Stimulated activated CD8-positive, alpha-beta memory T cell treated with anti-CD3 and anti-CD28 coated beads, Interleukin-7, amount 100 ng/mL, for 24 hours (primary cell): ENCODE results near the gene ATRAID.
A peak's percentile ranks its signal among the peaks of the same experiment; 100 is the strongest.
"Not testable (repeated sequence)": the region's sequence is repeated elsewhere in the genome, so short reads cannot be mapped to it uniquely, and the experiment has no call there.

ENCODE experiments used
- DNase-seq: peaks from one replicate; pipeline ENCODE4 v3.0.0-alpha.2; 2020; ENCODE audit warnings: low read depth

The ATRAID gene

GRCh38 chr2:27194538-27195354, 17.1 kb upstream of the ATRAID start:
- DNase-seq: no peak

- not testable (repeated sequence) for DNase-seq
Observed at GRCh38 chr2:27195799-27196198, 16.0 kb upstream of the ATRAID start.

- DNase-seq: not testable (repeated sequence)
Observed at GRCh38 chr2:27198068-27198467, 13.8 kb upstream of the ATRAID start.

GRCh38 chr2:27198627-27199026, 13.2 kb upstream of the ATRAID start:
- no peak for DNase-seq

GRCh38 chr2:27199241-27199640, 12.6 kb upstream of the ATRAID start:
- no peak for DNase-seq

DNA sequence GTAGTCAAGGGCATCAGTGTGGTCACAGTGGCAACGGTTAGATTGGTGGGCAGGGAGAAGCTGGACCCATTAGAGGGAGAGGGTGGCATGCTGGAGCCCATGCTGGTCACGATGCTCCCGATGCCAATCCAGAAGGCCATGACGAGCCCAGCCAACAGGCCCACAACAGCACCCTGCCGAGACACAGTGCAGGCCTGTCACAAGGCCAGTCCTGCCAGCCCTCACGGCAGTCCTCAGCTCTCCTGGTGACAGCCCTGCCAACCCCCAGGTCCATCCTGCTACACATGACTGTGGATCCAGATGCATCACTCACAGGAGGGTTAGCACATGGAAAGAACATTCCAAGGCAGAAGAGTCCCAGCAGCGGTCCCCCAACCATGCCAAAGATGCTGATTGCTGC, 10.2 kb upstream of the ATRAID start:
- no peak for DNase-seq

- DNase-seq: no peak
Observed at GRCh38 chr2:27202854-27203253, 9.0 kb upstream of the ATRAID start.

DNA sequence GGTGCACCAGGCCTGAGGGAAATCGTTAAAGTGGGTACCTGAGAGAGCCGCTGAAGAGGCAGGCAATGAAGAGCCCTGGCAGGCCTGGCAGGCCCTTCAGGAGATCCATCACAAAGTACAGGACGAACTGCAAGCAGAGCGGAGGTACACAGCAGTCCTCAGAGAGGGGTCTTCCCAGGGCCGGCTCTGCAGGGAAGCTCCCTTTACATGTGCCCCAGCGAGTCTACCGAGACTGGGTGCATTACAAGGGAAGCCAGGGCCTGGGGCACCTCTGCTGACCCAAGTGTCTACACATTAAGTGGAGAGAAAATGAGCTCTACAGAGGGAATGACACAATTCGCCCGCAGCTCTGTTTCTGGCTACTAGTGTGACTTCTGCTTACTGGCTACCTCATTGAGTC, 8.1 kb upstream of the ATRAID start:
- DNase-seq: no peak

- DNase-seq: no peak
Observed at GRCh38 chr2:27204566-27204965, 7.3 kb upstream of the ATRAID start.

DNA sequence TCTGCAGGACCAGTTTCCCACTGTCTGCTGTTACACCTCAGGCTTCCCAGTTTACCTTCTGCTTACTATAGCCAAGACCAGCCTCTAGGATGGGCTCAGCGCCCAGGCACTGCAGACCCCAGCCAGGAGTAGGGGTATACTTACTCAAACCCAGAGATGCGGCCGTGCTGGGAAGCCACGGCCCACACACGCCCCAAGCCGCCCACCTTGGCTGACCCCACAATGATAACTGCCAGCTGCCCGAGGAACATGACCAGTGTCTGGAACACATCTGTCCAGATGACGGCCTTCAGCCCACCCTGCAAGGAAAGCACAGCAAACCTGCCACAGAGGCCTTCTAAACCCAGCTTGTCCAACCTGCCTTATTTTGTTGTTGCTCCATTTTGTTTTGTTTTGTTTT, 6.6 kb upstream of the ATRAID start:
- DNase-seq: no peak

DNA sequence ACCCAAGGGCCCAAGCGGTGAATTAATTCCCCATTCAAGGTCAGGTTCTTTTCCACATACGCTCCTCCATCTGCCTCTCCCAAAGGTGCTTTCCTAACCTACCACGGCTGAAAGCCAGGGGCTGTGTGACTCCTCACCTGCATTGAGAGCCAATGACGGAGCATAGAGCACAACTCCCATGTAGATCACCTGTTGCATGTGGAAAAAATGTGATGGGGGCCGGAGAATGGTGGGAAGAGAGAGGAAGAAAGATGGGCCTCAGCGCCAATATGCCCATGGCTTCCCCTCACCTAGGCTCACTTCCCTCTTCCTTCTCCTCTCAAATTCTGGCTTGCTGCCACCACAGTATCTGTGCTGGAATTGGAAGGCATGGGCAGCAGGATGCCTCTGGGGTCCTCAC, 5.5 kb upstream of the ATRAID start:
- no peak for DNase-seq

DNA sequence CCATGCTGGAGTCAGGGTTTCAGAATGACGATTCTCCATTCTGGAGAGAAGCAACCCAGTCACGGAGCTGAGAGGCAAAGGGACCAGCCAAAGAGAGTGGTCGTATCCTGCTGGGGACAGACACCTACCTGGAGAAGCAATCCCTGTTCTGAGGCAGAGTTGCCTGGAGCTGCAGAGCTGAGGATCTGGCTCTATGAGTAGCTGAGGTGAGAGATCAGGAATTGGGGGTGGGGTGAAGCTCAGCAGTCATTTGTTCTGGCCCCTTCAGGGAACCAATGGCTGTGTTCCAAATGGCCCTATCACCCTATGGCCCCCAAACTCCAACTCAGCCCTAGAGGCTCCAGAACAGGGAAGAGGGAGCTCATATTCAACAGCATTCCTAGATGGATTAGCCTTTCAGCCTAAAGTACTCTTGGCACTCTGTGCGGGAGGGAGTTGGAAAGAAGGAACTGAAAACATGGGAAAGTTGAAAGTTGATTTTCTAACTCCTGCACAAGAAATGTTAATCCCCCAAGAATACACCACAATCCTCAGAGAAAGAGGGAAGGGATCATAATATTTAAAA, 3.3 kb upstream of the ATRAID start:
- no peak for DNase-seq

DNA sequence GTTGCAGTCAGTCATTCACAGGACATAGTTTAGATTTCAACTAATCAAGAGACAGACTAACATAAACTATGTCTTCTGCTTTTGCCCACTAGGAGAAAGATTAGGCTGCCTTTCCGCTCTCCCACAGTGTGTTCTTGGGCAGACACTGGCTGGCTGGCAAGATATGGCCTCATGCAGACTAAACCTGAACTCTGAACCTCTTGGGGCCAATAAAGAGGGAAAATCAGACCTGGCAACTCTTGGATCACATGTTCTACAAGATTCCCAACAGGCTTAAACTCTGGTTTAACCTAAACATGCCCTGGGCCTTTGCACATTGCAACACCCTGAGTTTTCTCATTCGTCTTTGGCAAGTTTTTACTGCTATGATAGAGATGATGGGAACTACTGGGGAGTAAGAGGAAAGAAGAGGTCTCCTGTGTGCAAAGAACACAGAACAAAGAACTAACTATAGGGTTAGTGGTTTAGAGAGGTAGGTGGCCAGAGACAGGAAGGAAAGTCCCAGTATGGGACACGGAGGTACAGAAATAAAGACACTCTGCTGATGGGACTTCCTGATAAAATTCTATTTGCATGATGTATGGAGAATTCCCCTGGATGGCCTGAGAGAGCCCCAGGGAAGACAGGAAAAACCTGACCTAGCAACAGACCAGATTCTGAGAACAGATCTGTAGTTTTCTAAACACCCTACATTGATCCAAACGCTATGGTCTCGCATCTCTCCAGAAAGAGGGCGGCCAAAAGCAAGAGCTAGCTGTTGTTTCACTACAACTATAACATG, 2.0 kb upstream of the ATRAID start:
- DNase-seq: no peak

DNA sequence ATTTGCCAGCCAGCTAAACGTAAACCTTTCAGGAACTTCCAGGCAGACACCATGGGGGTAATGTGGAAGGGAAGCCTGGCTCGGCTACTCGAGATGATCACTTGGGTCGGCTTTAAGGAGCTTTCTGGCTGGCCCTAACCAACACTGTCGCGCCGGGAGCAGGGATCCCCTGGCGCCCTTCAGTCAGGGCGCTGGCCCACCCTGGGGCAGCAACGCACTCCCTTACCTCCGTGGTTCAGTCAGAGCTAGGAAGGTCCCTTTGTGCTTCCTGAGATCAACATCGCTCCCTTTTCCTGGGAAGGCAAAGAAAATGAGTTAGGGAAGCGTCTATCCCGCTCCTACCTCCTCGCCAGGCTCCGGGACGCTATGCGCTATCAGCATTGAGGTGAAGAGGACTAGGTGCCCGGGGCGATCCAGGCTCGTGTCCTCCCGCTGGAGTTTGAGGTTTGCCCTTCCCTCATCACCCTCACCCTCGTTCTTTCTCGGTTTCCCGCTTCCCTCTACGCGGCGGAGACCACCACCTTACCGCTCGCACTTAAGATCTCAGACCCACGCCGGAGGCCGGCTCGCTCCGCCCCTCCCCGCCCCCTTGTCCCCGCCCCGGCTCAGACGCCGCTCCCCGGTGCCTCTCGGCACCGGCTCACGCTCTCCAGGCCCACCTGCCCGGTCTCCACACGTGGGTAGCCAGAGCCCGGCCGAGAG, 449 bp upstream of the ATRAID start:
- no peak for DNase-seq

DNA sequence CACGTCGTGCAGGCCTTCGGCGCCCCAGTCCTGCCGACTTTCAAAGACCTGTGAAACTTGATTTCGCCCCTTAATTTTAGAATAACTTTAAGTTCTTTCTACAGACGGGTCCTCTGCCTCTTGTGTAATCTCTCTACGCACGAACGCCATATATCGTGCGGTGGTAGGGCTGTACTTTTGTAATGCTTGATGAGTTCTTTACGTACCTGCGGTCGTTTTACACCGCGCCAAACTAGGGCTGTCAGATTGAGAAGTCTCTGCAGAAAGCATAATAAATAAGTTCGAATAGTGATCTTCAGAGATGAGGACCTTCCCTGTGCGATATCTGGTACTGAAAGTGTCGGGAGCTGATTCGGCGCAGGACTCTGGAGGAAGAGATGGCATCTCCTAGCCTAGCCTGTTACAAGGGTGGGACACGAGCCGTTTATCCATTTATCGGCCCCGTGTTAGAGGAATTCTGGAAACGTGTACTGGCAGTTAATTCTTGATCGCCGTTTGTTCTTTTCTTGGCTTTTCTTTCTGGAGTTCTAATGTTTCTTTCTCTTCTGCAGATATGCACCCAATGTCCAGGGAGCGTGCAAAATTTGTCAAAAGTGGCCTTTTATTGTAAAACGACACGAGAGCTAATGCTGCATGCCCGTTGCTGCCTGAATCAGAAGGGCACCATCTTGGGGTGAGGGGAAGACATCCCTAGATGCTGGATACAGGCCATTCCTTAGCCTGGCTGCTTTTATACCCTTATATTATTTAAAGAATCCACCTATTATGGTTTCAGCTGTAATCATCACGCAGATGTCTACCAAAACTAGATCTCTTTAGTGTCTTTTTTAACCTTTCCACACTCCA, 1.0 kb downstream of the ATRAID start:
- no peak for DNase-seq

- DNase-seq: no peak
Observed at GRCh38 chr2:27214941-27215340, 3.1 kb downstream of the ATRAID start.

DNA sequence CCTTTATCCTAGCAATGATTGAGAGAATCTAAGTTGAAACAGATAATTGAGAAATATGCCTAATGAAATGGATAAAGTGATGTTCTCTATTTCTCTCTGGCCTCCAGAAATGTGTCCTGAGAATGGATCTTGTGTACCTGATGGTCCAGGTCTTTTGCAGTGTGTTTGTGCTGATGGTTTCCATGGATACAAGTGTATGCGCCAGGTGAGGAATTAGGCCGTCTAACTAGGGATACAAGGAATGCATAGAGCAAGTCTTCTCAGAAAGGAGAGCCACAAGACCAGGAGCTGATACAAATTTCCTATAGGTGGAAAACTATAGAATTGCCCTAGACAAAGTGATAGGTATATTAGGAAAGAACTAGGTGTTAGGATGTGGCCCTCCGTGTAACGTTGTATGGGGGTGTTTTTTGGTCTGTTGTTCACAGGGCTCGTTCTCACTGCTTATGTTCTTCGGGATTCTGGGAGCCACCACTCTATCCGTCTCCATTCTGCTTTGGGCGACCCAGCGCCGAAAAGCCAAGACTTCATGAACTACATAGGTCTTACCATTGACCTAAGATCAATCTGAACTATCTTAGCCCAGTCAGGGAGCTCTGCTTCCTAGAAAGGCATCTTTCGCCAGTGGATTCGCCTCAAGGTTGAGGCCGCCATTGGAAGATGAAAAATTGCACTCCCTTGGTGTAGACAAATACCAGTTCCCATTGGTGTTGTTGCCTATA, 4.7 kb downstream of the ATRAID start:
- DNase-seq: no peak

DNA sequence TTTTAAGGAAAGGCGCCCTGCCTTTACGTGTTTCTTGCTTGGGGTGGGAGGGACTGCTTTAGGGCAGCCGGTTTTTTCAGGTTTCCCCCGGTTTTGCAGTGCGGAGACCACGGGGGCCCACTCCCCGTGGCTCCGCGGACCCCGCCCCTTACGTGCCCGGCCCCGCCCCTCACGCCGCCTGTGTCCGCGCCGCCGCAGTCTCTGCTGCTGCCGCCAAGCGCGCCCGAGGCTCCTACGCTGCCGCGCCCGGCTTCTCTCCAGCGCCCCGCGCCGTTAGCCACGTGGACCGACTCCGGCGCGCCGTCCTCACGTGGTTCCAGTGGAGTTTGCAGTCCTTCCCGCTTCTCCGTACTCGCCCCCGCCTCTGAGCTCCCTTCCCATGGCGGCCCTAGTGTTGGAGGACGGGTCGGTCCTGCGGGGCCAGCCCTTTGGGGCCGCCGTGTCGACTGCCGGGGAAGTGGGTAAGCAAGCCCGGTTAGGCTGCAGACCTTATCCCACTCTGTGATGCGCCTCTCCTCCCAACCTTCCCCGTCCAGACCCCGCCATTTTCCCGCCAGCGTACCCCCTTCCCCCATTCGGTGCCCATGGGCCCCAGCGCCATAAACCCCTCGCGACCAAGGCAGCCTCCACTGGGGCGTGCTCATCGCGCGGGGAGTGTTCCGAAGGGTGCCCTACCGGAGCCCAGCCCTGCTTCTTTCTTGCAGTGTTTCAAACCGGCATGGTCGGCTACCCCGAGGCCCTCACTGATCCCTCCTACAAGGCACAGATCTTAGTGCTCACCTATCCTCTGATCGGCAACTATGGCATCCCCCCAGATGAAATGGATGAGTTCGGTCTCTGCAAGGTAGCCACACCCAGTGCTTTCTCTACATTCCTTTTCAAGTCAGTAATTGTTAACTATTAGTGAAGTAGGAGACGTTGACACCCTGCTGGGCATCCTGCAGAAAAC, 5.6 kb downstream of the ATRAID start, which contains the start of gene CAD:
Gene CAD, plus strand, starts transcription at position 197 of the 949 bp plus-strand sequence. Its CDS starts 183 bp downstream, at position 380.
- DNase-seq: peak; percentile 73

GRCh38 chr2:27218614-27219013, 6.8 kb downstream of the ATRAID start:
- DNase-seq: no peak

GRCh38 chr2:27219091-27219490, 7.2 kb downstream of the ATRAID start:
- no peak for DNase-seq
